Breast epithelium (tissue), 4 donors: ENCODE data around the gene ADARB1. TPM values are rescaled to one million over a fixed set of nuclear protein-coding genes. Genes with fewer than 3 reads are reported as not detected.

Source experiments
- DNase-seq, 2 donors: peaks; one replicate each; pipeline ENCODE4 v3.0.0-alpha.2; 2019; ENCODE audit warnings: low spot score in 2 of 2
- H3K27ac ChIP-seq, 2 donors: fragments of 200-600 bp; sonication (generic) in 1 of 2; one replicate each; pipeline ENCODE4 v1.5.1; 2016 to 2019; ENCODE audit warnings: mild to moderate bottlenecking in 1 of 2
- H3K27me3 ChIP-seq, 2 donors: fragments of 200-600 bp; sonication (generic) in 1 of 2; one replicate each; pipeline versions ENCODE4 v1.5.1 to v1.6.0; 2017 to 2019; ENCODE audit warnings: control low read depth in 1 of 2, mild to moderate bottlenecking in 1 of 2
- H3K36me3 ChIP-seq: fragments of 200-600 bp; one replicate; pipeline ENCODE4 v1.5.1; 2019
- H3K4me1 ChIP-seq, 2 donors: fragments of 200-600 bp; sonication (generic); one replicate each; pipeline ENCODE4 v1.5.1; 2016 to 2019; ENCODE audit warnings: control low read depth in 1 of 2
- H3K4me3 ChIP-seq, 3 donors: fragments of 200-600 bp; sonication (generic); 1 replicate in 2 of 3; 2 replicates in 1 of 3; pipeline ENCODE4 v1.5.1; 2016 to 2019; ENCODE audit warnings: mild to moderate bottlenecking in 3 of 3, moderate library complexity in 2 of 3
- H3K9me3 ChIP-seq, 2 donors: fragments of 200-600 bp; sonication (generic) in 1 of 2; one replicate each; pipeline ENCODE4 v1.5.1; 2016 to 2019; ENCODE audit warnings: control low read depth in 1 of 2
- POLR2A ChIP-seq: fragments of 450-650 bp; IDR thresholded peaks from one replicate; pipeline ENCODE4 v1.6.1; 2016; ENCODE audit warnings: antibody characterized with exemption, mild to moderate bottlenecking, moderate library complexity
- POLR2AphosphoS5 ChIP-seq, 3 donors: sonication (generic); formaldehyde crosslinking; IDR thresholded peaks; one replicate each; pipeline ENCODE4 v1.6.1; 2017; ENCODE audit warnings: antibody characterized with exemption in 3 of 3
- intact Hi-C: fragments of 100-400 bp; cut with DNase I; formaldehyde crosslinking; loops from one replicate; pipeline ENCODE4 v1.15.1; 2023; ENCODE audit warnings: low total_unique reads
- total RNA-seq, 3 donors: library from RNA; depleted of rRNA; stranded (reverse); fragments of >200 nt; gene quantifications; one replicate each; pipeline ENCODE4 v1.1.0, GENCODE V29; 2016
- TF ChIP-seq, protein P1 (sequence below), 3 donors: fragments of 450-650 bp; IDR thresholded peaks; one replicate each; pipeline ENCODE4 v1.5.1; 2016 to 2017; ENCODE audit warnings: antibody characterized with exemption in 3 of 3, mild to moderate bottlenecking in 3 of 3, moderate library complexity in 3 of 3

The ADARB1 gene
- total RNA-seq, 3 donors from 2014 or later: 19.9 to 21.3 (median 20.0) TPM

DNA sequence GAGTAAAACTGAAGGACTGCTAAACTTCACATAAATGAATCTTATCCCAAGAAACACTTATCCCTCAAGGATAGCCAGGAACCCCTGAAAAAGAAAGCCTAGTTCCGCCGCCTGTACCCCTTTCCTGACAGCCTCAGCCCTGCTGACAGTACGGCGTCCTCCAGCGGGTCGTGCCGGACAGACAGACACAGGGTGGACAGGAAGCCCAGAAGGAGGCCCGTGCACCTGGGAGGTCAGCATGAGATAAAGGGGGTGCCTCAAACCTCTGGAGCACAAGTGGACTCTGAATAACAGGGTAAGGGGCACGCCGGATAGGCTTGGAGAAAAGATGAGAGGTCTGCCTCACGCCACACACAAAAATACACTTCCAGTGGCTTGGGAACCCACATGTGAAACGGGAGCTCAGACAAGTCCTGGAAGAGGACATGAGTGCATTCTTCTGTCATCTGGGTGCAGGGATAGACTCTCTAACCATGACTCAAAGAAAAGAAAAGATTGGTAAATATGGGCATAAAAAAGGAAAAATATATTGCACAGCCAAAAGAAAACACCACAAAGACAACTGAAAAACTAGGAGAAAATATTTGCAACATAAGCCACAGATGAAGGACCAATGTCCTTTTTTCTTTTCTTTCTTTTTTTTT is 17.3 kb upstream of the ADARB1 start:
- Histone ChIP-seq H3K27me3 (no peaks in the 10 kb centered on the region), H3K36me3 (no peaks in the 10 kb centered on the region), H3K4me3 (no peak overlapping the region), H3K9me3 (no peaks in the 10 kb centered on the region), H3K27ac (no peak overlapping the region), H3K4me1 (no peaks in the 10 kb centered on the region)
- DNase-seq: peak in 1 of 2 donors; percentile 27
- intact Hi-C loops: no loop called here
- TF ChIP-seq POLR2A: no peak

DNA sequence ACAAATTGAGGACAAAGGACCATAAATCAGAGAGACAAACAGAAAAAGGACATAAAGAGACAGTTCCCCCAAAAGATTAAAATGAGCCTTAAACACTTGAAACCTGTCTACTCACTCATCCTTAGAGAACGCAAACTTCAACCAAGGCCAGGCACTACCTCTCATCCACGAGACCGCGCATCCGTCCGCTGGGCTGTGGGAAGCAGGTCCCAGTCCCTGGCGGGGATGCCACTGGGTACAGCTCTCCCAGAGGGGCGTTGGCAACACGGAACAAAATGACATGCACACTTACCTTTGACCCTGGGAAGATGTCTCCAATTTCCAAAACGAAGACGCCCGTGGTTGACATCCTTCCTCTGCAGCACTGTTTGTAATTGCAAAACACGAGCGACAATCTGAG is 16.5 kb upstream of the ADARB1 start:
- intact Hi-C loops: no loop called here
- Histone ChIP-seq H3K4me3 (no peak overlapping the region), H3K4me1 (no peaks in the 10 kb centered on the region), H3K9me3 (no peaks in the 10 kb centered on the region), H3K36me3 (no peaks in the 10 kb centered on the region), H3K27ac (no peak overlapping the region), H3K27me3 (no peaks in the 10 kb centered on the region)
- TF ChIP-seq POLR2A (no peak), POLR2AphosphoS5 (IDR thresholded peaks at IDR 0.05) (no peak)
- TF ChIP-seq, protein P1, sequence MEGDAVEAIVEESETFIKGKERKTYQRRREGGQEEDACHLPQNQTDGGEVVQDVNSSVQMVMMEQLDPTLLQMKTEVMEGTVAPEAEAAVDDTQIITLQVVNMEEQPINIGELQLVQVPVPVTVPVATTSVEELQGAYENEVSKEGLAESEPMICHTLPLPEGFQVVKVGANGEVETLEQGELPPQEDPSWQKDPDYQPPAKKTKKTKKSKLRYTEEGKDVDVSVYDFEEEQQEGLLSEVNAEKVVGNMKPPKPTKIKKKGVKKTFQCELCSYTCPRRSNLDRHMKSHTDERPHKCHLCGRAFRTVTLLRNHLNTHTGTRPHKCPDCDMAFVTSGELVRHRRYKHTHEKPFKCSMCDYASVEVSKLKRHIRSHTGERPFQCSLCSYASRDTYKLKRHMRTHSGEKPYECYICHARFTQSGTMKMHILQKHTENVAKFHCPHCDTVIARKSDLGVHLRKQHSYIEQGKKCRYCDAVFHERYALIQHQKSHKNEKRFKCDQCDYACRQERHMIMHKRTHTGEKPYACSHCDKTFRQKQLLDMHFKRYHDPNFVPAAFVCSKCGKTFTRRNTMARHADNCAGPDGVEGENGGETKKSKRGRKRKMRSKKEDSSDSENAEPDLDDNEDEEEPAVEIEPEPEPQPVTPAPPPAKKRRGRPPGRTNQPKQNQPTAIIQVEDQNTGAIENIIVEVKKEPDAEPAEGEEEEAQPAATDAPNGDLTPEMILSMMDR (IDR thresholded peaks at IDR 0.05): no peak
- DNase-seq: no peak

DNA sequence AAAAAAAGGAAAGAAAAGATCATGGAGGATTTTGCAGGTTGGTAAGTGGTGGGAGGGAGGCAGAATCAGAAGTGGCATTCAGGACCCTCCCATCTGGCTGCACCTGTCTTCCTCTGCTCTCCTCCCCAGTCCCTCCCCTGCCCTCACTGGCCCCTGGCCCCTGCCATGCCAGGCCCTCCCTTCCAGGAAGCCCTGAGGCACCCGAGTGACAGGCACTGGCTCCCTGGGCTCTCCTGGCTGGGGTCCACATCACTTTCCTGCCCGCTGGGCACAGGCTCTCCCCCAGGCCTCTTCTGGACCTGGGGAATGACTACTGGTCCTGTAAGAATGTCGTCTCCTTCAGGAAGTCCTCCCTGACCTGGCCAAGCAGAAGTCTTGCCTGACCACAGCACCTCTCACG is 15.3 kb upstream of the ADARB1 start:
- H3K27me3 ChIP-seq: no peaks in the 10 kb centered on the region
- TF ChIP-seq POLR2AphosphoS5 (IDR thresholded peaks at IDR 0.05): no peak
- TF ChIP-seq, protein P1 (IDR thresholded peaks at IDR 0.05): no peak
- TF ChIP-seq POLR2A: no peak
- no peaks in the 10 kb centered on the region for H3K36me3 ChIP-seq
- H3K9me3 ChIP-seq: no peaks in the 10 kb centered on the region
- H3K4me1 ChIP-seq: no peaks in the 10 kb centered on the region
- H3K27ac ChIP-seq: no peak overlapping the region
- intact Hi-C loops: no loop called here
- no peak overlapping the region for H3K4me3 ChIP-seq
- no peak for DNase-seq

DNA sequence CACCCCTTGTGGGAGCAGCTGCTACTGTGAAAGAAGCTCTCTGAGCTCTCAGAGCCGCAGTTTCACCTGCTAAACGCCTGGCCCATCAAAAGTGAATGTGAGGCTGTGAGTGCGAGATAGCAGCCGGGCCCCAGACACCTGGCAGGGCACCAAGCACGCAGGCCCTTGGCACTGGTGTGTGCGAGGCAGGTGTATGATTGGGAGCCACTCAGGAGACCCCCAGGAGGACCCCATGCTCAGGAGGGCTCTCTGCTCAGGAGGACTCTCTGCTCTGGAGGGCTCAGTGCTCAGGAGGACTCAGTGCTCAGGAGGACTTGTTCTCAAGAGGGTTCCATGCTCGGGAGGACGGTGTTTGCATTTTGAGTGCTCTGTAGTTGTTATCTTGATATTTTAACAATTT is 14.3 kb upstream of the ADARB1 start:
- Histone ChIP-seq H3K4me3 (no peak overlapping the region), H3K4me1 (no peaks in the 10 kb centered on the region), H3K9me3 (no peaks in the 10 kb centered on the region), H3K27me3 (no peaks in the 10 kb centered on the region), H3K36me3 (no peaks in the 10 kb centered on the region), H3K27ac (no peak overlapping the region)
- intact Hi-C loops: no loop called here
- peak in 1 of 2 donors; percentile 36 for DNase-seq
- TF ChIP-seq POLR2A: no peak
- TF ChIP-seq POLR2AphosphoS5 (IDR thresholded peaks at IDR 0.05): no peak
- TF ChIP-seq, protein P1 (IDR thresholded peaks at IDR 0.05): no peak

DNA sequence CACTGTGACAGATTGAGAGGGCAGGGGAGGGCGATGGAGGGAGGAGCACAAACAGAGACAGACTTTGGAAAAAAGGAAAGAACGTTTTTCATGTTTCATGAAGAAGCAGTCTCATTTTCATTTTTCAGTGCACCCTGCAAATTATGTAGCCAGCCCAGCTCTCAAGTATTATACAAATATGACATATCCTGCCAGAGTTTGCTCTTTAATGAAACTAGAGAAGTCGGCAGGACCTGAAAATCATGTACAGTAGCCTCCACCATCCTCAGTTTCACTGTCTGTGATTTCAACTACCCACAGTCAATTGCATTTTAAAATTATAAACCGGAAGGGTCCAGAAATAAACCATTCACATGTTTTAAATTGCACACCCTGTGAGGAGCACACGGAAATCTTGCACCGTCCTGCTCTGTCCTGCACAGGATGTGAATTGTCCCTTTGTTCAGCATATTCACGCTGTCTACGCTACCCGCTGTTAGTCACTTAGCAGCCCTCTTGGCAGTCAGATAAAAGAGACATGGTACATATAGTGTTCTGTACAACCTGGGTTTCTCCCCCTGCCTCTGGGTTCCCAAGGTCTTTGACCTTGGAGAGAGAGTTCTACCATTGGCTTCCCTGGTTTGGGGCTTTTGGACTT is 13.6 kb upstream of the ADARB1 start:
- H3K27me3 ChIP-seq: no peaks in the 10 kb centered on the region
- H3K27ac ChIP-seq: no peak overlapping the region
- no peak overlapping the region for H3K4me3 ChIP-seq
- no peak for DNase-seq
- no peaks in the 10 kb centered on the region for H3K9me3 ChIP-seq
- TF ChIP-seq, protein P1 (IDR thresholded peaks at IDR 0.05): no peak
- no peak for TF ChIP-seq POLR2A
- TF ChIP-seq POLR2AphosphoS5 (IDR thresholded peaks at IDR 0.05): no peak
- intact Hi-C loops: no loop called here
- H3K4me1 ChIP-seq: no peaks in the 10 kb centered on the region
- H3K36me3 ChIP-seq: no peaks in the 10 kb centered on the region
